ENCODE data around the gene TLK2. TPM values are rescaled to one million over a fixed set of nuclear protein-coding genes. Genes with fewer than 3 reads are reported as not detected.
A peak's percentile ranks its signal among the peaks of the same experiment; 100 is the strongest.

TLK2 gene
- total RNA-seq, 1 experiment from 2014 or later = 54.6 TPM

GRCh38 chr17:62627219-62627903, 148.7 kb downstream of the TLK2 start, which contains the start of gene MRC2:
MRC2 (plus strand) TSS chr17:62627670; CDS start chr17:62627803, 133 bp downstream.
- no peaks in the 10 kb centered on the region for H3K36me3 ChIP-seq (ENCODE audit: control insufficient read depth, insufficient read depth, low read length)

GRCh38 chr17:62627904-62628633, 149.4 kb downstream of the TLK2 start:
- H3K27ac ChIP-seq (ENCODE audit: low read length) = peak overlapping the region; percentile 75
- no peaks in the 10 kb centered on the region for H3K9me3 ChIP-seq (ENCODE audit: control insufficient read depth, insufficient read depth, low read depth, low read length)
- H3K36me3 ChIP-seq (ENCODE audit: control insufficient read depth, insufficient read depth, low read length) = no peaks in the 10 kb centered on the region
- ATAC-seq (peak; percentile 28), DNase-seq (ENCODE audit: low read depth, low spot score) (no peak)
- TF ChIP-seq REST (IDR thresholded peaks at IDR 0.05; ENCODE audit: insufficient read depth in 1 of 2, low read depth in 2 of 2, low read length in 1 of 2) = no peak
- no peak for TF ChIP-seq CTCF (IDR thresholded peaks at IDR 0.05)
- no peak for TF ChIP-seq TCF7L2 (IDR thresholded peaks at IDR 0.05; ENCODE audit: low read depth, low read length)
- no peak for TF ChIP-seq SIN3A (IDR thresholded peaks at IDR 0.05; ENCODE audit: borderline replicate concordance, insufficient read depth, low read depth, low read length)
- TF ChIP-seq POLR2AphosphoS5 (IDR thresholded peaks at IDR 0.05; ENCODE audit: low read depth, low read length) = no peak
- intact Hi-C loops (cut with micrococcal nuclease; ENCODE audit: unreplicated experiment) (no loop called here), in situ Hi-C loops (cut with HindIII; ENCODE audit: low pct_unique_long_range_greater_than_20kb, low sequenced_read_pairs) (no loop called here)
- peak overlapping the region; percentile 63 to 87 for H3K4me3 ChIP-seq (ENCODE audit: low read depth in 2 of 2, low read length in 2 of 2)
- peaks cover 32% of the 10 kb centered on the region for H3K4me1 ChIP-seq (ENCODE audit: control insufficient read depth, insufficient read depth, low read length)
- no TSS peak for BruUV-seq (replicated peaks)
- no peaks in the 10 kb centered on the region for H3K27me3 ChIP-seq (ENCODE audit: control insufficient read depth, insufficient read depth, low read length)
- POLR2A ChIA-PET = no interaction called here
- CTCF ChIA-PET = no interaction called here

More at GRCh38 chr17:62627219-62627903, 148.7 kb downstream of the TLK2 start, which contains the start of gene MRC2:
- CTCF ChIA-PET = no interaction called here
- DNase-seq (ENCODE audit: low read depth, low spot score) (no peak), ATAC-seq (peak; percentile 82)
- Histone ChIP-seq H3K4me1 (ENCODE audit: control insufficient read depth, insufficient read depth, low read length) (peaks cover 32% of the 10 kb centered on the region), H3K4me3 (ENCODE audit: low read depth in 2 of 2, low read length in 2 of 2) (peak within 1 kb of the TSS; percentile 63 to 87), H3K9me3 (ENCODE audit: control insufficient read depth, insufficient read depth, low read depth, low read length) (no peaks in the 10 kb centered on the region), H3K27ac (ENCODE audit: low read length) (peak within 1 kb of the TSS; percentile 75), H3K27me3 (ENCODE audit: control insufficient read depth, insufficient read depth, low read length) (no peaks in the 10 kb centered on the region)
- TSS peak; percentile 81 for BruUV-seq (replicated peaks)
- POLR2A ChIA-PET = interaction anchor here (1.0 kb wide), 1 partner anchor 12 kb away, joined by 3 read pairs; no protein-coding TSS in a partner anchor
- in situ Hi-C loops (cut with HindIII; ENCODE audit: low pct_unique_long_range_greater_than_20kb, low sequenced_read_pairs) = no loop called here
- intact Hi-C loops (cut with micrococcal nuclease; ENCODE audit: unreplicated experiment) = no loop called here
- peak; percentile 58; the same call in 1 of the 2 replicates for TF ChIP-seq POLR2AphosphoS5 (IDR thresholded peaks at IDR 0.05; ENCODE audit: low read depth, low read length)
- no peak for TF ChIP-seq REST (IDR thresholded peaks at IDR 0.05; ENCODE audit: insufficient read depth in 1 of 2, low read depth in 2 of 2, low read length in 1 of 2)

Data from Panc1 (cell line).